Stimulated activated CD4-positive, alpha-beta T cell treated with anti-CD3 and anti-CD28 coated beads, Interleukin-1b, Interleukin-23, amount 100 ng/mL, for 4 hours (primary cell): Measurements from ENCODE around the gene APP.
"Not testable (repeated sequence)": the region's sequence is repeated elsewhere in the genome, so short reads cannot be mapped to it uniquely, and the experiment has no call there.

Experiments
- DNase-seq, 2 donors: peaks; one replicate each; pipeline ENCODE4 v3.0.0-alpha.2; 2020; ENCODE audit warnings: low read depth in 2 of 2

The APP gene

GRCh38 chr21:26164311-26164710 is 6.3 kb downstream of the APP start:
- no peak for DNase-seq

DNA sequence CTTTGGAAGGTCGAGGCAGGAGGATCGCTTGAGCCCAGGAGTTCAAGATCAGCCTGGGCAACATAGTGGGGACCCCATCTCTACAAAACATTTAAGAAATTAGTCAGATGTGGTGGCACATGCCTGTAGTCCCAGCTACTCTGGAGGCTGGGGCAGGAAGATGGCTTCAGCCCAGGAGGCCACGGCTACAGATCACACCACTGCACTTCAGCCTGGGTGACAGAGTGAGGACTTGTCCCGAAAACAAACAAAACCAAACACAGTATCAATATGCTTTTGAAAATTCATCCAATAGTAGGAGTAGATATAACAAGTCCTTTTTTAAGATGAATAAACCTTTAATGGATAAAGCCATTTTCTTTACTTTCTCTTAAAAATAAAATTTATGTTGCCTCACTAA is 8.5 kb downstream of the APP start:
- no peak for DNase-seq

DNA sequence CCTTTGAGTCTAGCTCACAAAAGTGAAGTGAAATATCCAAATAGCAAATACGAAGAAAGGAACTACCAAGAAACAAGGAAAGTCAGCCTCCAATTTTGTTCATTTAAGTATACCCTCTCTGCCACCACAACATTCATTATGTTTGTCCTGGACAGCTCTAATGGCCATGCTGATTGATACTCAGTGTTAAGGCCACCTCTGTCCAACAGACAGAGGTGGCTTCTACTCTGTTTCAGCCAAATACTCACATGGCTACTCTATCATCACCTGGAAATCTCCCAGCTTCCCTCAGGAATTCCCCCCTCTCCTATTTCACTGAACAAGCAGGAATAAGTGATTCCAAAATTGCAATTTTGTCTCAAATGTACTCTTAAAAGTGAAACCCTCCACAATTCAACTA is 10.7 kb downstream of the APP start:
- no peak for DNase-seq

- DNase-seq, result no peak
Observed at GRCh38 chr21:26157801-26158200, 12.8 kb downstream of the APP start.

GRCh38 chr21:26154753-26155152 is 15.8 kb downstream of the APP start:
- no peak for DNase-seq

GRCh38 chr21:26153758-26154157 is 16.8 kb downstream of the APP start:
- no peak for DNase-seq

DNA sequence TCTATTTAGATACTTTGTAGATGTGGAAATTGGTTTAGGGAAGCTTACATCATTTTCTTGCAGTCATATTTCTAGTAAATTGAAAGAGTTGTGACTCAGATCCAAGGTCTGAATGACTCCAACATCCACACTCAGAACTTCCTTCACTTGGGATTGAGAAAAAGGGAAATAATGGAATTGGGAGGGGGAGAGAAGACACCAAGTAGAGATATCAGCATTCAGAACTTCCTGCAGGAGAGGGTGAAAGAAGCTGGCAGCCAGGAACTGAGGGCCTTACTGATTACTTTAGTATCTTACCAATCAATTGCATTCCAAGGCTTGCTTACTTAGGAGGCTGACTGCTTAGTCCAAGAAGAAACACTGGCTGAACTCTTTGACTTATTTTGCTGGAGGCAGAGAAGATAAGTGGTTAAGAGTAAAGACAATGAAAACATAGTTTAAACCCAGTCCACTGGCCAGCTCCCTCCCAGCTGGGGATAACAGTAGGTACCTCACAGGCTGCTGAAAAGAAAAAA is 21.7 kb downstream of the APP start:
- DNase-seq, result no peak

GRCh38 chr21:26148071-26148839 is 22.3 kb downstream of the APP start:
- no peak for DNase-seq

GRCh38 chr21:26147535-26147934 is 23.0 kb downstream of the APP start:
- no peak for DNase-seq

- no peak for DNase-seq
Observed at GRCh38 chr21:26146681-26147080, 23.9 kb downstream of the APP start.

- DNase-seq, result no peak
Observed at GRCh38 chr21:26144031-26144430, 26.5 kb downstream of the APP start.

DNA sequence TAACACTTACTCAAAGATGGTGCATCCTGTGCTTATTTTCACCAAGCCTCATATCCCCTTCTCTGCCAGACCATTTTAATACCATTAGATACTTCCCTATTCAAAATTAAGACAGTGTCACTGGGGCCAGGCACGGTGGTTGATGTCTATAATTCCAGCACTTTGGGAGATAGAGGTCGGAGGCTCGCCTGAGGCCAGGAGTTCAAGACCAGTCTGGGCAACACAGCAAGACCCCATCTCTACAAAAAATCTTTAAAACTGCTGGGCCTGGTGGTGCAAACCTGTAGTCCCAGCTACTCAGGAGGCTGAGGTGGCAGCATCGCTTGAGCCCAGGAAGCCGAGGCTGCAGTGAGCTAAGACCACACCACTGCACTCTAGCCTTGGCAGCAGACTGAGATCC is 28.2 kb downstream of the APP start:
- no peak for DNase-seq

DNA sequence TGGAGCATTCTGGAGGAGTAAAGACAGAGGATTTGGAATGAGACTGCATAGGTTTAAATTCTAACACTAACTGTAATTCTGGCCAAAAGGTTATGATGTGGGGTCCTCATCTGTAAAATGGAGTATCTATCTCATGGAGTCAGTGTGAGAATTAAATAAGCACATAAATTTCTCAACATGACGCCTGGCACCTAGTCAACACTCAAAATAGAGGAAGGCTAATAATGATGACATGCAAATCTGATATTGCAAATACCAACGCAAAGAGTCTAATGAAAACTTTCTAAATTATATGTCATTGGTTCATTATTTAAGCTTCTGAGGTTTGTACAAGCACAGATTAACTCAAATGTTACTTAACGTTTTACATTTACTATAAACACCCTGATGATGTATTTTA is 29.6 kb downstream of the APP start:
- DNase-seq, result no peak

DNA sequence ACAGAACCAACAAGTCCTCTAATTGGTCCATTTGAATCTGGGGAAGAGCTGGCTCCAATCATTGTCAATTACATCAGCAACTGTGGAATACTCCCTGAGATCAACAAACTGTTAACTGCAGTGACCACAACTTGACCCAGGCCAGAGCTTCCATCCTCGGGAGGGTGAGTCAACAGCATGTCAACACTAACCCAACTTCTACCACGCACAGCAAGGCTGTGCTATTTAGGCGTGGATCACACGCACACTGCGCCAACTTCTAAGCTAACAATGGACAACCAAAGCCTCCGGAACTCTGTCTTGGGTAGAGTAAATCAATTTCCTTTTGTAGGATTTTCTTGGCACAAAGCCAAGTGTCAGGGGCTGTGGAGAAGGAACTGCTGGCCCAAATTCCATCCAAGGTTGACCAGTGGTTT is 30.4 kb downstream of the APP start:
- no peak for DNase-seq

- no peak for DNase-seq
Observed at GRCh38 chr21:26138615-26139257, 31.8 kb downstream of the APP start.

- no peak for DNase-seq
Observed at GRCh38 chr21:26137379-26138060, 33.0 kb downstream of the APP start.

GRCh38 chr21:26136671-26137070 is 33.9 kb downstream of the APP start:
- no peak for DNase-seq

GRCh38 chr21:26135520-26135919 is 35.0 kb downstream of the APP start:
- DNase-seq, result no peak

GRCh38 chr21:26131554-26131953 is 39.0 kb downstream of the APP start:
- no peak for DNase-seq

GRCh38 chr21:26131053-26131452 is 39.5 kb downstream of the APP start:
- not testable (repeated sequence) for DNase-seq

DNA sequence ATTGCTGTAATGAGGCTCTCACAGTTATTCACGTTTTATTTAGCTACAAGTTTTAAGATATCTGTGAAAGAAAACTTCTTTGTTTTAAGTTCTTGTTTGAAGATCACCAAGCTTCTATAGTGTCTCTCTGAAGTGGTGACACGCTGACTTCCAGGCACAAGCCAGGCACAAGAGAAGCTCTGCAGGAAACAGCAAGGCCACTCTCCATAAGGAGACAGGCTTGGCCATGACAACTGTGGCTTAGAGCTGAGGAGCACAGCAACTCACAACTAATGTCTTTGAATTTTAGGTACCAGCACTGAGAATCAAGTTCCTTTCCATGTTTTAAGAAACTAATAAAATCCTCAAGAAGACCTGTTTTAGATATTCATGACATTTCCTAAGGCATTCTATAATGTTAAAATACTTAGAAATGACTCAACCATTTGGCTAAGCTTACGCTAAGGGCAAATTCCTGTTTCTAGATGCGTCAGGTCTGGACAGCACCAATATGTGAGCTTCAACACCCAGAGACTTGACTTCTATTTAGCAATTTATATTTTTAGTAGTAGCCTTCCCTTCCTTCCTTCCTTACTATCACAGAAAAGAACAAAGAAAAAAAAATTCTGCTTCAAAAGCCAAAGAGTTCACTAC is 40.2 kb downstream of the APP start:
- DNase-seq, result no peak

GRCh38 chr21:26127918-26128317 is 42.7 kb downstream of the APP start:
- DNase-seq, result no peak
